ENCODE measurements around the gene CD7. TPM values are rescaled to one million over a fixed set of nuclear protein-coding genes. Genes with fewer than 3 reads are reported as not detected.

The CD7 gene
- total RNA-seq, 4 donors from 2014 or later = 0.45 to 3.0 (median 2.5) TPM; not detected in 1

GRCh38 chr17:82342361-82343079 is 25.1 kb upstream of the CD7 start:
- Histone ChIP-seq H3K36me3 (no peaks in the 10 kb centered on the region), H3K27me3 (no peaks in the 10 kb centered on the region), H3K9me3 (no peaks in the 10 kb centered on the region), H3K27ac (no peak overlapping the region), H3K4me3 (replicated peaks in 1 of 3) (no peak overlapping the region), H3K4me1 (peaks cover 5 to 10% of the 10 kb centered on the region in 2 donors)
- WGBS, 2 donors = 81 to 88% methylated on average over 24 to 28 of the region's 28 CpGs
- TF ChIP-seq CTCF (IDR thresholded peaks at IDR 0.05) (no peak), POLR2A (IDR thresholded peaks at IDR 0.05) (no peak)
- intact Hi-C loops (cut with DNase I) = no loop called here
- DNase-seq = no peak

- Histone ChIP-seq H3K27ac (no peak overlapping the region), H3K9me3 (no peaks in the 10 kb centered on the region), H3K36me3 (no peaks in the 10 kb centered on the region), H3K4me1 (peaks cover 10 to 17% of the 10 kb centered on the region in 2 donors), H3K27me3 (no peaks in the 10 kb centered on the region), H3K4me3 (replicated peaks in 1 of 3) (no peak overlapping the region)
- 49 to 64% methylated on average over 8 to 9 of the region's 10 CpGs for WGBS, 2 donors
- intact Hi-C loops (cut with DNase I) = no loop called here
- TF ChIP-seq POLR2A (IDR thresholded peaks at IDR 0.05) = no peak
- TF ChIP-seq CTCF (IDR thresholded peaks at IDR 0.05) = no peak
- no peak for DNase-seq
Observed at GRCh38 chr17:82339634-82340580, 22.5 kb upstream of the CD7 start.

- peak in 1 of 2 donors; percentile 21 for DNase-seq
- Histone ChIP-seq H3K9me3 (no peaks in the 10 kb centered on the region), H3K36me3 (no peaks in the 10 kb centered on the region), H3K4me1 (peaks cover 17 to 26% of the 10 kb centered on the region in 2 donors), H3K27ac (no peak overlapping the region), H3K27me3 (no peaks in the 10 kb centered on the region), H3K4me3 (replicated peaks in 1 of 3) (no peak overlapping the region)
- 42 to 53% methylated on average over 26 to 29 of the region's 29 CpGs for WGBS, 2 donors
- TF ChIP-seq CTCF (IDR thresholded peaks at IDR 0.05) = no peak
- TF ChIP-seq POLR2A (IDR thresholded peaks at IDR 0.05) = no peak
- intact Hi-C loops (cut with DNase I) = no loop called here
Observed at GRCh38 chr17:82338858-82339633, 21.6 kb upstream of the CD7 start.

- H3K36me3 ChIP-seq = no peaks in the 10 kb centered on the region
- intact Hi-C loops (cut with DNase I) = no loop called here
- H3K4me3 ChIP-seq (replicated peaks in 1 of 3) = peak overlapping the region in 1 of 3 donors; percentile 34
- no peaks in the 10 kb centered on the region for H3K9me3 ChIP-seq
- H3K27me3 ChIP-seq = no peaks in the 10 kb centered on the region
- peaks cover 31 to 52% of the 10 kb centered on the region in 2 donors for H3K4me1 ChIP-seq
- peak overlapping the region in 2 of 3 donors; percentile 30 to 74 for H3K27ac ChIP-seq
- TF ChIP-seq POLR2A (IDR thresholded peaks at IDR 0.05) (no peak), CTCF (IDR thresholded peaks at IDR 0.05) (no peak)
- DNase-seq = peak in 1 of 2 donors; percentile 29
- WGBS, 2 donors = 45 to 63% methylated on average over 11 to 16 of the region's 16 CpGs
Observed at GRCh38 chr17:82334622-82335394, 17.4 kb upstream of the CD7 start.

Data from thyroid gland (tissue), 4 donors.